OCI-LY7 (cell line): ENCODE results near the gene LRRC10B.

Source experiments
- CTCF ChIP-seq: fragments of 200-600 bp; sonication (generic); conservative IDR thresholded peaks from 2 replicates; pipeline ENCODE4 v1.5.1; 2014; ENCODE audit warnings: mild to moderate bottlenecking, antibody characterized with exemption, low read length, moderate library complexity, mixed read lengths
- EZH2phosphoT487 ChIP-seq: fragments of 200-600 bp; sonication (generic); IDR thresholded peaks from 2 replicates; pipeline ENCODE4 v1.6.1; 2018; ENCODE audit warnings: low read depth, borderline replicate concordance, mild to moderate bottlenecking, mixed run types, antibody characterized with exemption, low read length, moderate library complexity, mixed read lengths

- TF ChIP-seq CTCF (no peak), EZH2phosphoT487 (no peak)
These were observed 18.6 kb downstream of the LRRC10B start for GRCh38 chr11:61526956-61527731.
